ENCODE measurements around the gene CCDC63. TPM values are rescaled to one million over a fixed set of nuclear protein-coding genes. Genes with fewer than 3 reads are reported as not detected.
"Not testable (repeated sequence)": the region's sequence is repeated elsewhere in the genome, so short reads cannot be mapped to it uniquely, and the experiment has no call there.

Gene CCDC63
- polyA plus RNA-seq, 3 donors = not detected

GRCh38 chr12:110943373-110943772, 96.6 kb downstream of the CCDC63 start:
- no peak for DNase-seq (ENCODE audit: low read depth in 3 of 3, low spot score in 2 of 3)

GRCh38 chr12:110948041-110948440, 101.3 kb downstream of the CCDC63 start:
- no peak for DNase-seq (ENCODE audit: low read depth in 3 of 3, low spot score in 2 of 3)

- DNase-seq (ENCODE audit: low read depth in 3 of 3, low spot score in 2 of 3) = not testable (repeated sequence)
Observed at GRCh38 chr12:110950466-110950865, 103.7 kb downstream of the CCDC63 start.

- DNase-seq (ENCODE audit: low read depth in 3 of 3, low spot score in 2 of 3) = not testable (repeated sequence)
Observed at GRCh38 chr12:110950867-110951266, 104.1 kb downstream of the CCDC63 start.

Other genes starting within 250 kb of the CCDC63 start
- 10 to 100 TPM; 72.5 to 91.8 (median 87.6) TPM for gene TCTN1, start 232.9 kb upstream of the CCDC63 start, polyA plus RNA-seq (ENCODE audit: insufficient read length in 3 of 3)
- gene HVCN1, start 157.9 kb upstream of the CCDC63 start, polyA plus RNA-seq (ENCODE audit: insufficient read length in 3 of 3) = 10 to 100 TPM in 1 of 3 donors, 1 to 10 TPM in 2; 8.9 to 10.6 (median 8.9) TPM
- gene PPP1CC, start 104.1 kb upstream of the CCDC63 start, polyA plus RNA-seq (ENCODE audit: insufficient read length in 3 of 3) = 100 to 1,000 TPM; 182 to 206 (median 192) TPM
- gene MYL2, start 73.6 kb downstream of the CCDC63 start, polyA plus RNA-seq (ENCODE audit: insufficient read length in 3 of 3) = 1 to 10 TPM in 2 of 3 donors, not detected in 1; 1.5 to 6.4 TPM
- gene CUX2, start 187.2 kb downstream of the CCDC63 start, polyA plus RNA-seq (ENCODE audit: insufficient read length in 3 of 3) = 1 to 10 TPM; 6.9 to 8.6 (median 7.6) TPM

Measured in right renal cortex interstitium (tissue), 3 donors.